ENCODE results near the gene SLC36A1. TPM values are rescaled to one million over a fixed set of nuclear protein-coding genes. Genes with fewer than 3 reads are reported as not detected.

Gene SLC36A1
- total RNA-seq, 1 experiment from 2014 or later, result 15.0 TPM

DNA sequence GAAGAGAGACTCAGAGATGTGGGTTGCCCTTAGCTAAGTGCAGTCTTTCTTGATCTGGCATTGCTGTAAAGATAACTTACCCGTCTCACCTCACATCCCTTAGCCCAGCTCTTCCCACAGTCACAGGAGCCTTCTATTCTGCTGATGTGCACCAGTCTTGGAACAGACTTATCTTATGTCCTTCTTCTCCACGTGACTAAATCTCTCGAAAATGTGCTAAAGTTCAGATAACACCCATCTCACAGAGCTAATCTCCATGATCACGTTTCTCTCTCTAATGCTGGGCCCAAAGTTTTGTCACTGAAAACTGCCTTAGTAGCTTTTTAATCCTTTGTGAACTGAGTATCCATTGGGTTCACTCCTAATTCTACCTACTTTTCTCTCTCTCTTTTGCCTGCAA lies 16.7 kb downstream of the SLC36A1 start:
- Mint-ChIP-seq H3K36me3 (ENCODE audit: insufficient read depth in 1 of 3, low read depth in 3 of 3) (peaks cover 12 to 33% (median 33%) of the 10 kb centered on the region in 3 experiments; a peak in 6 of 7 replicates), H3K27me3 (ENCODE audit: low read depth) (no peaks in the 10 kb centered on the region)
- H3K9me3 ChIP-seq (ENCODE audit: control insufficient read depth, low read depth, low read length), result no peaks in the 10 kb centered on the region

More for the DNA sequence above, 16.7 kb downstream of the SLC36A1 start:
- H3K14ac ChIP-seq (ENCODE audit: insufficient read depth, low read length), result no peak overlapping the region
- H3K23me2 ChIP-seq (ENCODE audit: insufficient read length, low read depth, low read length, poor library complexity, severe bottlenecking), result no peaks in the 10 kb centered on the region
- H3K27ac ChIP-seq (ENCODE audit: insufficient read length, low read depth, low read length), result no peak overlapping the region
- no peaks in the 10 kb centered on the region for H4K20me1 ChIP-seq (ENCODE audit: control insufficient read depth, insufficient read depth, insufficient read length)
- no peak overlapping the region for H3T11ph ChIP-seq (ENCODE audit: low read length)
- H3K23ac ChIP-seq (ENCODE audit: insufficient read length, low read depth, low read length), result no peak overlapping the region
- Mint-ChIP-seq H3K4me3 (no peak overlapping the region), H3K27ac (peak overlapping the region in 1 of 3 experiments; percentile 82; a peak in 1 of 7 replicates), H3K9me3 (no peaks in the 10 kb centered on the region), H3K4me1 (no peaks in the 10 kb centered on the region)
- no CpG with 5 or more reads among the region's 4 CpGs for WGBS (ENCODE audit: extremely low coverage, insufficient read length, low lambda C conversion rate)
- H3K79me1 ChIP-seq (ENCODE audit: insufficient read depth, low read depth, low read length, poor library complexity, severe bottlenecking), result no peaks in the 10 kb centered on the region
- H2BK12ac ChIP-seq (ENCODE audit: insufficient read length, low read depth, low read length), result no peak overlapping the region
- no peaks in the 10 kb centered on the region for H3K79me2 ChIP-seq (ENCODE audit: insufficient read depth, low read length)
- H3K27me3 ChIP-seq (ENCODE audit: insufficient read depth, low read length), result no peaks in the 10 kb centered on the region; the same call in 1 of the 2 replicates
- no peak for DNase-seq
- no peak overlapping the region for H2BK20ac ChIP-seq (ENCODE audit: low read depth, low read length, poor library complexity, severe bottlenecking)
- H2BK5ac ChIP-seq (ENCODE audit: insufficient read length, low read length), result no peak overlapping the region
- H4K8ac ChIP-seq (replicated peaks; ENCODE audit: insufficient read length, low read depth, low read length), result no peak overlapping the region
- H3K56ac ChIP-seq (ENCODE audit: insufficient read length, low read depth, low read length), result no peak overlapping the region
- no peak overlapping the region for H2BK120ac ChIP-seq (ENCODE audit: low read depth, low read length, poor library complexity, severe bottlenecking)
- no peak overlapping the region for H3K4ac ChIP-seq (ENCODE audit: low read depth, low read length)
- no peak overlapping the region for H2BK15ac ChIP-seq (ENCODE audit: low read depth, low read length)
- H3K4me2 ChIP-seq (ENCODE audit: insufficient read depth, insufficient read length, low read length), result no peak overlapping the region
- H4K91ac ChIP-seq (ENCODE audit: insufficient read length, low read depth, low read length), result no peak overlapping the region
- TF ChIP-seq, protein P1, sequence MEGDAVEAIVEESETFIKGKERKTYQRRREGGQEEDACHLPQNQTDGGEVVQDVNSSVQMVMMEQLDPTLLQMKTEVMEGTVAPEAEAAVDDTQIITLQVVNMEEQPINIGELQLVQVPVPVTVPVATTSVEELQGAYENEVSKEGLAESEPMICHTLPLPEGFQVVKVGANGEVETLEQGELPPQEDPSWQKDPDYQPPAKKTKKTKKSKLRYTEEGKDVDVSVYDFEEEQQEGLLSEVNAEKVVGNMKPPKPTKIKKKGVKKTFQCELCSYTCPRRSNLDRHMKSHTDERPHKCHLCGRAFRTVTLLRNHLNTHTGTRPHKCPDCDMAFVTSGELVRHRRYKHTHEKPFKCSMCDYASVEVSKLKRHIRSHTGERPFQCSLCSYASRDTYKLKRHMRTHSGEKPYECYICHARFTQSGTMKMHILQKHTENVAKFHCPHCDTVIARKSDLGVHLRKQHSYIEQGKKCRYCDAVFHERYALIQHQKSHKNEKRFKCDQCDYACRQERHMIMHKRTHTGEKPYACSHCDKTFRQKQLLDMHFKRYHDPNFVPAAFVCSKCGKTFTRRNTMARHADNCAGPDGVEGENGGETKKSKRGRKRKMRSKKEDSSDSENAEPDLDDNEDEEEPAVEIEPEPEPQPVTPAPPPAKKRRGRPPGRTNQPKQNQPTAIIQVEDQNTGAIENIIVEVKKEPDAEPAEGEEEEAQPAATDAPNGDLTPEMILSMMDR (conservative IDR thresholded peaks at IDR 0.05), result no peak
- H2AK5ac ChIP-seq (ENCODE audit: insufficient read length, low read length), result no peak overlapping the region
- no peak overlapping the region for H4K5ac ChIP-seq (ENCODE audit: insufficient read length, low read depth, low read length)
- no peak overlapping the region for H3K9ac ChIP-seq (ENCODE audit: extremely low read depth, insufficient read length, low read length)
- no peaks in the 10 kb centered on the region for H3K4me1 ChIP-seq (ENCODE audit: insufficient read depth, low read length)
- H3K18ac ChIP-seq (ENCODE audit: insufficient read length, low read depth, low read length), result no peak overlapping the region
- no peak overlapping the region for H2AFZ ChIP-seq (ENCODE audit: low read length)

All from H9 (cell line).